Subcutaneous adipose tissue (tissue), 4 donors: Measurements from ENCODE around the gene SLC7A4. TPM values are rescaled to one million over a fixed set of nuclear protein-coding genes. Genes with fewer than 3 reads are reported as not detected.

Experiments
- CTCF ChIP-seq: fragments of 450-650 bp; IDR thresholded peaks from one replicate; pipeline ENCODE4 v1.5.1; 2016; ENCODE audit warnings: low read depth, mild to moderate bottlenecking, control low read depth, antibody characterized with exemption, moderate library complexity
- total RNA-seq, 4 donors: library from RNA; depleted of rRNA; stranded (reverse); fragments of >200 nt; gene quantifications; one replicate each; pipeline ENCODE4 v1.1.0, GENCODE V29; 2016

SLC7A4 gene
- total RNA-seq, 4 donors from 2014 or later, result 0.94 to 4.4 (median 2.1) TPM

GRCh38 chr22:21029486-21030025, 2.8 kb downstream of the SLC7A4 start:
- no peak for TF ChIP-seq CTCF

DNA sequence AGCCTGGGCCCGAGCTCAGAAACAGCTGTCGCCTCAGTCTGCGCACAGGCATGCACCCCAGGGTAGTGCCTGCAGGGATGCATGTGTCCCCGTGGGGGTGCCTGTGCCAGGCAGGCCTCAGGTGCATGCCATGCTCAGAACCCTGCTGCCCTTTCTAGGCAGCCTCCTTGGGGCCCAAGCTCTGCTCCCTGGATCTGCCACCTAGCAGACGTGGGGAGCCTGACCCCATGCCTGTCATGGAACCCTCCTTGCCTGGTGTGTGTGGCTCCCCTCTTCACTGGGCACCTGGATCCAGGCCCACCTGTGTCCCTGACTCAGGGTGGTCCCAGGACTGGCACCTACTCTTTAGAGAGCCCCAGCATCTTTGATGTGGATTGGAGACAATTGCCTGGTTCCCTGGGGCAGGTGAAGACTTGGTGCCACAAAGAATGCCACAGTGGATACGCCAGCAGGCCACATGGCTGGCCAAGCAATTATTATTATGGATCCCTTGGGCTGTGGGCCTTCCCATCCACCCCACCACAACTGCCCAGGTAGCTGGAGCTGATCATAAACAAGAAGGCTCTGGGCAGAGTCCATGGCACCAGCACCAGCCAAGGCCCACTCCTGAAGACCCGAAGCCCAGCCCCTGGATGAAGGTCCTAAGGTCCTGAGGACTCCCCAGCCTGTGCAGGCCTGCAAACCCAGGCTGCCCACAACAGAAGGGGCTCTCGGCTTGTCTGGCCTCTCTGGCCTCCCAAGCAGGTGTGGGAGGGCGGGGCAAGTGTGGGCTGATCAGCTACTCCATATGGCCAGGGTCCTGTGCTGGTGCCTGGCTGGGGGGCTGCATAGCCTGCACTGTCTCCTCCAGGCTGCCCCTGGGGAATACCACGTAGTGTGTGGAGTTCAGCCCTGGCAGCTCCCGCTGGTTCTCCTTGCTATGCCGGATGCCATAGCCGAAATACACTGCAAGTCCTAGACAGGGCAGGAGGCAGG, 3.8 kb downstream of the SLC7A4 start:
- TF ChIP-seq CTCF, result no peak

DNA sequence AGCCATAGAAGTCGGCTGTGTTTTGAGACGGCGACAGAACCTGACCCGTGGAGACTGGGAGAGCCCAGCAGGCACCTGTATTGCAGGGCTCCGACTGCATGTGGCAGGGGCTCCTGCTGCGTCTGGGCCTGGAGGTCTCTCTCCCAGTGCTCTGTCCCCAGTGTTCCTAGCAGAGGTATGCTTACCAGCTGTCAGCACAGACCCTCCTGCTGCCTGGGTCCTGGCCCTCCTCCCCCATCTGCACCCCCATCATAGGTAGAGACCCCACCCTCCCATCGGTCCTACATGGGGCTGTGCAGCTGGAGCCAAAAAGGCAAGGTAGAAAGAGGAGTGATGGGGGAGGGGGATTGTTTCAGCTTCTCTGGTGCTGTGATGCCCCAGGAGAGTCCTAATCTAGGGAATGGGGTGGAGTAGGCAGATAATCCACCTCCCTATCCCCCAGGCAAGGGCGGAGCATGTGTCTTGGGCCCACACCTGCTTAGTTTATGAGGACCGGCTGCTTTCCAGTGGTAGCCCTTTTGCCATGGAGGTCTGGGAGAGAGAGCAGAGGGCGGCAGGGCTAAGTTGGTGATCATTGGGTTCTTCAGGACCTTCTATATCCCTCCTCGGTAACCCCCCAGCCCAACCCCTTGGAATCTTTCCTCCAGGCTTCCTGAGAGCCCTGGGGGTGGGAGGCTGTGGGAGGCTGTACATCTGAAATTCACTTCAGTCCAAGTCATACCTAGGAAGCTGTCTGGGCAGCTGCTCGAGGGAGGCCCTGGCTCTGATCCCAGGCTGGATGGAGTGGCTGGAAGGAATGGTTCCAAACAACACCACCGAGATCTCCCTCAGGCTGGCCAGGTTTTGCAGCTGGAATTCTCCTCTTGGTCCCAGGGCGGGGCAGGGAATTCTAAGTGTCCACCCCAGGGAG, 5.3 kb downstream of the SLC7A4 start:
- TF ChIP-seq CTCF, result no peak

DNA sequence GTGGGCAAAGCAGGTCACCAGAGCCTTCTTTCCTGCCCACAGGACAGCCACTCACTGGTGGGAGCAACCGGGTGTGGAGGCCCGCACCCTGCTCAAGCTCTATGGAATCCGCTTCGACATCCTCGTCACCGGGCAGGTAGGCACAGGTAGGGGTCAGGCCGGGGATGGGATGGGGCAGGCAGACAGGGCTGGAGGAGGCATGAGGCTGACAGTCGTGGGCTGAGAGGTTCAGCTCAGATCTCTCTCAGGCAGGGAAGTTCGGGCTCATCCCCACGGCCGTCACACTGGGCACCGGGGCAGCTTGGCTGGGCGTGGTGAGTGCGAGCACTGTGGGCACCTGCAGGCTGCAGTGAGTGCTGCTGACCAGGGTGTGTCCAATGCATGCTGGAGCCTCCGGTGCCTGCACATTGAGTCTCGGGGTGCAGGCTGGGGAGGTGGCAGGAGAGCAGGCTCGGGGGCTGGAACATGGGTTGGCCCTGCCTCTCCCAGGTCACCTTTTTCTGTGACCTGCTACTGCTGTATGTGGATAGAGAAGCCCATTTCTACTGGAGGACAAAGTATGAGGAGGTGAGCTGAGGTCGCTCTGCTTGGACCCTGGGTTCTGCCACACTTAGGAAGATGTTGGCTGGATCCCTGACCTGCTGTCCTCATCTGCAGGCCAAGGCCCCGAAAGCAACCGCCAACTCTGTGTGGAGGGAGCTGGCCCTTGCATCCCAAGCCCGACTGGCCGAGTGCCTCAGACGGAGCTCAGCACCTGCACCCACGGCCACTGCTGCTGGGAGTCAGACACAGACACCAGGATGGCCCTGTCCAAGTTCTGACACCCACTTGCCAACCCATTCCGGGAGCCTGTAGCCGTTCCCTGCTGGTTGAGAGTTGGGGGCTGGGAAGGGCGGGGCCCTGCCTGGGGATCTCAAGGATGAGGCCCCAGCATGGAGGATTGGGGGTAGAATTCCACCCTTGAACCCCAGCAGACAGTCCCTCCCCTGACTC, 6.3 kb downstream of the SLC7A4 start:
- TF ChIP-seq CTCF, result no peak

- TF ChIP-seq CTCF, result no peak
These were observed 7.1 kb downstream of the SLC7A4 start for GRCh38 chr22:21025266-21025665.

- TF ChIP-seq CTCF, result no peak
These were observed 9.3 kb downstream of the SLC7A4 start for GRCh38 chr22:21022955-21023614.
